BLaER1 (cell line): ENCODE measurements around the gene HS6ST2.

Source experiments
- H3K27ac ChIP-seq: shearing (Covaris generic); formaldehyde crosslinking; 2 replicates; pipeline ENCODE4 v1.8.1; 2022
- H3K27me3 ChIP-seq: shearing (Covaris generic); formaldehyde crosslinking; 2 replicates; pipeline ENCODE4 v1.8.1; 2022
- H3K36me3 ChIP-seq: shearing (Covaris generic); formaldehyde crosslinking; 2 replicates; pipeline ENCODE4 v1.8.1; 2022
- H3K4me1 ChIP-seq: shearing (Covaris generic); formaldehyde crosslinking; 2 replicates; pipeline ENCODE4 v1.8.1; 2022
- H3K4me2 ChIP-seq: shearing (Covaris generic); formaldehyde crosslinking; 2 replicates; pipeline ENCODE4 v1.8.1; 2022
- H3K4me3 ChIP-seq: shearing (Covaris generic); formaldehyde crosslinking; 2 replicates; pipeline ENCODE4 v1.8.1; 2022
- H3K9ac ChIP-seq: shearing (Covaris generic); formaldehyde crosslinking; 2 replicates; pipeline ENCODE4 v1.8.1; 2022
- H3K9me3 ChIP-seq: shearing (Covaris generic); formaldehyde crosslinking; 2 replicates; pipeline ENCODE4 v1.8.1; 2022
- H4K20me1 ChIP-seq: shearing (Covaris generic); formaldehyde crosslinking; 2 replicates; pipeline ENCODE4 v1.8.1; 2022
- Cebpa-rat ChIP-seq: shearing (Covaris generic); IDR thresholded peaks from 2 replicates; pipeline ENCODE4 v1.8.1; 2022

HS6ST2 gene

GRCh38 chrX:132623300-132623699, 335.1 kb downstream of the HS6ST2 start:
- Histone ChIP-seq H3K9ac (no peak overlapping the region), H3K4me1 (no peaks in the 10 kb centered on the region), H3K36me3 (no peaks in the 10 kb centered on the region), H3K9me3 (no peaks in the 10 kb centered on the region), H3K27me3 (peaks cover 97% of the 10 kb centered on the region), H3K4me2 (no peak overlapping the region), H3K4me3 (no peak overlapping the region), H3K27ac (no peak overlapping the region), H4K20me1 (peaks cover 25% of the 10 kb centered on the region; the same call in 1 of the 2 replicates)
- TF ChIP-seq Cebpa-rat, result no peak

GRCh38 chrX:132622130-132622529, 336.3 kb downstream of the HS6ST2 start:
- Histone ChIP-seq H3K27ac (no peak overlapping the region), H3K9me3 (no peaks in the 10 kb centered on the region), H3K4me1 (no peaks in the 10 kb centered on the region), H3K4me3 (no peak overlapping the region), H3K9ac (no peak overlapping the region), H3K4me2 (no peak overlapping the region), H3K36me3 (no peaks in the 10 kb centered on the region), H3K27me3 (peaks cover 97% of the 10 kb centered on the region), H4K20me1 (peaks cover 25% of the 10 kb centered on the region; the same call in 1 of the 2 replicates)
- no peak for TF ChIP-seq Cebpa-rat

DNA sequence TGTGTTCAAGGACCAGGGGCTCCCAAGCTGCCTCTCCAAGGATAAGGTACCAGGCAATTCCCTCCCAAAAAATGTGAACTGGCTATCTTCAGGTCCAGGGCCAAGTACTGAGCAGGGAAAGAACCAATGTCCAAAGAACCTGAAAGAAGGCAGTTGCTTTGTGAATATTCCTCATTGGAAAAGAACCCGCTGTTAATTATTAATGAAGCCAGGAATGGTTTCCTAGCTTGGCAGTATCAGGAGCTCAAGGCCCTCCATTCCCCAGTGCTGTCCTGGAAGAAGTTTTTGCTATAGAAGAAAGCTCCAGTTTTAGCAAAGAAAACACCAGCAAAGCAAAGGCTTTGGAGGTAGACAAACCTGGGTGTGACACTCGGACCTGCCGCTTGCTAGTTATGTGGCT, 339.6 kb downstream of the HS6ST2 start:
- no peaks in the 10 kb centered on the region for H3K9me3 ChIP-seq
- H3K9ac ChIP-seq, result no peak overlapping the region
- peaks cover 15% of the 10 kb centered on the region; the same call in 1 of the 2 replicates for H4K20me1 ChIP-seq
- H3K27ac ChIP-seq, result no peak overlapping the region
- no peak overlapping the region for H3K4me2 ChIP-seq
- H3K4me3 ChIP-seq, result no peak overlapping the region
- H3K36me3 ChIP-seq, result no peaks in the 10 kb centered on the region
- peaks cover 94% of the 10 kb centered on the region for H3K27me3 ChIP-seq
- H3K4me1 ChIP-seq, result no peaks in the 10 kb centered on the region
- no peak for TF ChIP-seq Cebpa-rat

GRCh38 chrX:132615391-132616131, 342.9 kb downstream of the HS6ST2 start:
- Histone ChIP-seq H3K36me3 (no peaks in the 10 kb centered on the region), H3K9me3 (no peaks in the 10 kb centered on the region), H3K9ac (no peak overlapping the region), H3K27ac (no peak overlapping the region), H3K4me1 (no peaks in the 10 kb centered on the region), H3K27me3 (peaks cover 96% of the 10 kb centered on the region), H3K4me3 (no peak overlapping the region), H3K4me2 (no peak overlapping the region), H4K20me1 (peaks cover 16% of the 10 kb centered on the region; the same call in 1 of the 2 replicates)
- no peak for TF ChIP-seq Cebpa-rat

- Histone ChIP-seq H3K4me3 (no peak overlapping the region), H3K27ac (no peak overlapping the region), H4K20me1 (peaks cover 21% of the 10 kb centered on the region; the same call in 1 of the 2 replicates), H3K9ac (no peak overlapping the region), H3K4me1 (no peaks in the 10 kb centered on the region), H3K27me3 (peaks cover 96% of the 10 kb centered on the region), H3K36me3 (no peaks in the 10 kb centered on the region), H3K4me2 (no peak overlapping the region), H3K9me3 (no peaks in the 10 kb centered on the region)
- TF ChIP-seq Cebpa-rat, result no peak
These were observed 344.1 kb downstream of the HS6ST2 start for GRCh38 chrX:132614297-132614696.

DNA sequence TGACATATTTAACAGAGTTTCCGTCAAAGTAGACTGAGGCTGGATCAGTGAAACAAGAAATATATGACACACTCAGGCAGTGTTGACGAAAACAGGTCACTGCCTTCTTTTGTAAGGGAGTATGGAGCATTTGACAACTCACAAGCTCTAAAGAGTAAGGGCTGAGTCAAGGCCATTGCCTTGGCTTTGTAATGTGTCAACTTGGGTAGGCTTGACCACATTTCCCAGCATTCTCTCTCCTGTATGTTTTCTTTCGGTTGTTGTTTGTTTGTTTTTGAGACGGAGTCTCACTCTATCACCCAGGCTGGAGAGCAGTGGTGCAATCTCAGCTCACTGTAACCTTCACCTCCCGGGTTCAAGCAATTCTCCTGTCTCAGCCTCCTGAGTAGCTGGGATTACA, 344.6 kb downstream of the HS6ST2 start:
- H3K4me1 ChIP-seq, result no peaks in the 10 kb centered on the region
- no peak for TF ChIP-seq Cebpa-rat
- H3K4me3 ChIP-seq, result no peak overlapping the region
- no peaks in the 10 kb centered on the region for H3K9me3 ChIP-seq
- no peaks in the 10 kb centered on the region for H3K36me3 ChIP-seq
- no peak overlapping the region for H3K27ac ChIP-seq
- H3K4me2 ChIP-seq, result no peak overlapping the region
- H3K27me3 ChIP-seq, result peaks cover 96% of the 10 kb centered on the region
- peaks cover 21% of the 10 kb centered on the region; the same call in 1 of the 2 replicates for H4K20me1 ChIP-seq
- H3K9ac ChIP-seq, result no peak overlapping the region

- H3K4me2 ChIP-seq, result no peak overlapping the region
These were observed 345.4 kb downstream of the HS6ST2 start for GRCh38 chrX:132612821-132613564.

DNA sequence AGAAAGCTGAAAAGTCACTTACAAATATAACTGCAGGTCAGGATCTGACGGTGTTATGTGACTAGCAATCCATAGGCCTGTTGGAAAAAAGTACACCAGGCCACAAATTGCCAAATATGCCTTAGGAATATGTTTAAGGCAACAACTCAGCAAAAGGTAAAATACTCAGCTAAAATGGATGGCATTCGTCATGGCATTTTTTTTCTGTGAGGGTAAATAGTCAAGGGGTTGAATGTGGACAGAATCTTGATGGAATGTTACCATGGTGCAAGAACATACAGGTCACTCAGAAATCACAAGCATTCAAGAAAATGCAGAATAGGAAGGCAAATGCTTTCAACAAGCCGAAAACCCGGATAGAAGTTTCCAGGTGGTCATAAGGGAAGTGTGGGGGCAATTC, 347.9 kb downstream of the HS6ST2 start:
- Histone ChIP-seq H3K9ac (no peak overlapping the region), H3K4me1 (no peaks in the 10 kb centered on the region), H4K20me1 (peaks cover 21% of the 10 kb centered on the region; the same call in 1 of the 2 replicates), H3K27me3 (peaks cover 91% of the 10 kb centered on the region), H3K36me3 (no peaks in the 10 kb centered on the region), H3K9me3 (no peaks in the 10 kb centered on the region), H3K27ac (no peak overlapping the region), H3K4me2 (no peak overlapping the region), H3K4me3 (no peak overlapping the region)
- TF ChIP-seq Cebpa-rat, result no peak

More at GRCh38 chrX:132612821-132613564, 345.4 kb downstream of the HS6ST2 start:
- Histone ChIP-seq H3K4me1 (no peaks in the 10 kb centered on the region), H4K20me1 (peaks cover 21% of the 10 kb centered on the region; the same call in 1 of the 2 replicates), H3K27ac (no peak overlapping the region), H3K36me3 (no peaks in the 10 kb centered on the region), H3K4me3 (no peak overlapping the region), H3K27me3 (peaks cover 94% of the 10 kb centered on the region), H3K9ac (no peak overlapping the region), H3K9me3 (no peaks in the 10 kb centered on the region)
- no peak for TF ChIP-seq Cebpa-rat

- TF ChIP-seq Cebpa-rat, result no peak
- Histone ChIP-seq H3K27me3 (peaks cover 93% of the 10 kb centered on the region), H3K27ac (no peak overlapping the region), H3K4me1 (no peaks in the 10 kb centered on the region), H3K4me3 (no peak overlapping the region), H3K4me2 (no peak overlapping the region), H3K9me3 (no peaks in the 10 kb centered on the region), H3K9ac (no peak overlapping the region), H4K20me1 (peaks cover 21% of the 10 kb centered on the region; the same call in 1 of the 2 replicates), H3K36me3 (no peaks in the 10 kb centered on the region)
These were observed 349.0 kb downstream of the HS6ST2 start for GRCh38 chrX:132609362-132609848.
